ENCODE measurements around the gene UBA52.

DNA sequence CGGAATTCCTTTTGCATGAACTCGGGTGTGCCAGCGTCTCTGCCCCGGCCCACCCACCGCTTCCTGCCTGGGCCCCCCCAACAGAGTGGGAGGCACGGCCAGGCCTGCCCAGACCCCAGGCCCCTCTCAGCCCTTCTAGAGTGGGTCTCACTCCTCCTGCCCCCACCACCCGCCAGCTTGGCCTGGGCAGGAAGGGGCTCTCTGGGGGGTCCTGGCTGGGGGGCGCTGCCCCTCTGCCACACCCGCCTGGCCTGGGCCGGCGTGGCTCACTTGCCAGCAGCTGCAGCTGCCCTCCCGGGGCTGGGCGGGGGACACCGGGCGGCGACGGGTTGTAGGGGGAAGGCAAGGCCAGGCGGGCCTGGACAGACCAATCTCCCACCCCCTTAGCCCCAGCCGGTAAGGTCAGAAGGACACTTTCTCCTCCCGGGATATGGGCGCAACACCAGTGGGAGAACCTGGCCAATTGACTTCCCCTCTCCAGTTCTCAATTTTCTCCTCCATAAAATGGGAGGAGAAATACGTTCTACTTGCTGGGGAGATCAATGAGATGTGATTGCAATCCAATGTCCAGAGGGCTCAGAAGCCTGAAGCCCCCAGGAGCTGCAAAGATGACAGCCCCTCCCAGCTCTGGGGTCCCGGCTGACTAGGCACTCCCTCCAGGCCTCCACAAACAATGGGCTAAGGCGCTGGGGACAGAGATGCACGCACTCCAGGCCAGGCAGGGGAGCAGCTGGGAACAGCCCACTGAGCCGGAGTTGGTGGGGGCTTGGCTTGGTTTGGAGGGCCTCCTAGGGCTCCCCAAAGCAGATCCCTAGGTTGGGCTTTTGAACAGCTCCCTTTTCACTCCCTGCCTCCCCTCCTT lies 32.5 kb downstream of the UBA52 start:
- no peak for TF ChIP-seq POLR2A (IDR thresholded peaks at IDR 0.05)
- TF ChIP-seq, protein P1, sequence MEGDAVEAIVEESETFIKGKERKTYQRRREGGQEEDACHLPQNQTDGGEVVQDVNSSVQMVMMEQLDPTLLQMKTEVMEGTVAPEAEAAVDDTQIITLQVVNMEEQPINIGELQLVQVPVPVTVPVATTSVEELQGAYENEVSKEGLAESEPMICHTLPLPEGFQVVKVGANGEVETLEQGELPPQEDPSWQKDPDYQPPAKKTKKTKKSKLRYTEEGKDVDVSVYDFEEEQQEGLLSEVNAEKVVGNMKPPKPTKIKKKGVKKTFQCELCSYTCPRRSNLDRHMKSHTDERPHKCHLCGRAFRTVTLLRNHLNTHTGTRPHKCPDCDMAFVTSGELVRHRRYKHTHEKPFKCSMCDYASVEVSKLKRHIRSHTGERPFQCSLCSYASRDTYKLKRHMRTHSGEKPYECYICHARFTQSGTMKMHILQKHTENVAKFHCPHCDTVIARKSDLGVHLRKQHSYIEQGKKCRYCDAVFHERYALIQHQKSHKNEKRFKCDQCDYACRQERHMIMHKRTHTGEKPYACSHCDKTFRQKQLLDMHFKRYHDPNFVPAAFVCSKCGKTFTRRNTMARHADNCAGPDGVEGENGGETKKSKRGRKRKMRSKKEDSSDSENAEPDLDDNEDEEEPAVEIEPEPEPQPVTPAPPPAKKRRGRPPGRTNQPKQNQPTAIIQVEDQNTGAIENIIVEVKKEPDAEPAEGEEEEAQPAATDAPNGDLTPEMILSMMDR (IDR thresholded peaks at IDR 0.05): no peak

Data from gastroesophageal sphincter (tissue), 3 donors.